HG02840 (cell line): ENCODE measurements around the gene GRK6.
"Not testable (repeated sequence)": the region's sequence is repeated elsewhere in the genome, so short reads cannot be mapped to it uniquely, and the experiment has no call there.

Experiments used
- ATAC-seq: cut with Tn5 transposase; IDR thresholded peaks from one replicate; pipeline ENCODE4 v1.9.1; 2021; ENCODE audit warnings: mild to moderate bottlenecking, moderate library complexity, moderate number of reproducible peaks; ENCODE audit not compliant: unreplicated experiment, low FRiP score

The GRK6 gene

DNA sequence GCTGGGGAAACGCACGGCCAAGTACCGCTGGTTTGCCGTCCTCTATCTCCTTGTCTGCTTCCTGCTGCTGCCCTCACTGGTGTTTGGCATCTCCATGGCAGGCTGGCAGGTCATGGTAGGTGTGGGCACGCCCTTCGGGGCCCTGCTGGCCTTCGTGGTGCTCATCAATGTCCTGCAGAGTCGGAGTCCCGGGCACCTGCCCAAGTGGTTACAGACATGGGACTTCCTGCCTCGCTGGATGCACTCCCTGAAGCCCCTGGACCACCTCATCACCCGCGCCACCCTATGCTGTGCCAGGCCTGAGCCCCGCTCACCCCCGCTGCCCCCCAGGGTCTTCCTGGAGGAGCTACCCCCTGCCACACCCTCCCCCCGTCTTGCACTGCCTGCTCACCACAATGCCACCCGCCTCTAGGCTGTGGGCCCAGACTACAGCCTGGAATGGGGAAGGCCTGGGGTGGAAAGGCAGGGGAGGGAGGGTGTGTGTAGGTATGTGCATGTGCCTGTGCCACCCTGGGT lies 28.5 kb upstream of the GRK6 start:
- no peak for ATAC-seq

DNA sequence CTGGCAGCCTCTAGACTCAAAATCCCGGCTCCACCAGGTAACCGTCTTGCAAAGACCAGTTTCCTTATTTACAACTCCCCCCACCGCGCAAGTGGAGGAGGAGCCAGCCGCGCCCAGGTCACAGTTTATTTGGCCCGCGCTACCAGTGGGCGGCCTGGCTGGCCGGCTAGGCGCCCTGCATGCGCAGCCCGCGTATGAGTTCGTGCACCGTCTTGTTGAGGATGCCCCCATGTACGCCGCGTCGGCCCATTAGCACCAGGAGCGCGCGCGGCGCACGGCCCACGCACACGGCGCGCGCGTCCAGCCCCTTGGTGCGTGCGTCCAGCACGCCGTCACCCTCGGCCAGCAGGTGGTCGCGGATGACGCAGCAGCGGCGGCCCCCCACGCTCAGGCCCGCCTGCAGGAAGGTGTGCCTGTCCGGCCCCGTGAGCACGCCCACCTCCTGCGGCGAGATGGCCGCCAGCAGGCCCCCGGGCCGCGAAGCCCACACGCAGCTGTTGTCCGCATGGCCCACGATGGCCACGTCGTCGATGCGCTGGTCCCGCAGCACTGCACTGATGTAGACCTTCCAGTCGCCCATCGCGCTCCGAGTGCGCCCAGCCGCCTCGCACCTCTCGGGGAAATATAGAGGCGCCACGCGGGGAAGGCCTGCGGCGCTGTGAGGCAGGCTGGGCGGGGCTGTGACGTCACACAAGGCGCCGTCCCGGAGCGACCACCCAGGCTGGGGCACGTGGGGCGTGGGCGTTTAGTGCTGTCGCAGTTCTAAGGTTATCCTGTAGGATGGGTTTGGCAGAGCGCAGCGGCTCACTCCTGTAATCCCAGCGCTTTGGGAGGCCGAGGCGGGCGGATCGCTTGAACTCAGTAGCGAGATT lies 26.2 kb upstream of the GRK6 start, which contains the start of gene PFN3:
TSS of gene PFN3 (minus strand) at position 665 of the 872 bp plus-strand sequence. CDS start at position 580, 85 bp downstream.
- ATAC-seq = no peak

DNA sequence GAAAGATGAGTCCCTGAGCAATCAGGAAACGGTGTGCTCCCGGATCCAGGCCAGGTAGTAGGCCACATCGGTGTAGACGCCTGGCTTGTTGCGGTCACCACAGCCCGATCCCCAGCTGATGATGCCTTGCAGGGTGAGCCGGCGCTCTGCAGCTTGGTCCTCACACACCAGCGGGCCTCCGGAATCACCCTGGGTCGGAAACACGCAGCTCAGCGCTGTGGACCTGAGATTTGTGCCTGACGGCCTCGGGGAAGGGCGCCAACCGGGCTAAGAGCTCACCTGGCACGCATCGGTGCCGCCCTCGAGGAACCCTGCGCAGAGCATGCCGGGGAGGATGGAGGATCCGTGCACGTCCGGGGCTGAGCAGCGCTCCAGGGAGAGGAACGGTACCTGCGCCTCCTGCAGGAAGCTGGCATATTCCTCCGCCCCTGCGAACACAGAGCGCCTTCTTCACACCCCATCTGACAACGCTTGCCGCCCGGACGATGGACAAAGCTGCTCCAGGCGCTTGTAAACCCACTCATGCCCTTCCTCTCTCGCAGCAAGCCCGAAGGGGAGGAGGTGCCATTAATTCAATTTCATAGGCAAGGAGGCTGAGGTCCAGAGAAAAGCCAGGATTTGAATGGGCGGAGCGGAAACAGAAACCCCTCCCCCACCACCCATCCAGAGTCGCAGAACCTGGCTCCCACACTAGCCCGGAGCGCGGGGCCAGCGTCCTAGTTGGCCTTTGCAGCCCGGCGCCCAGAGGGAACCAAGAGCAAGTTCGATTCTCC lies 24.0 kb upstream of the GRK6 start:
- no peak for ATAC-seq

DNA sequence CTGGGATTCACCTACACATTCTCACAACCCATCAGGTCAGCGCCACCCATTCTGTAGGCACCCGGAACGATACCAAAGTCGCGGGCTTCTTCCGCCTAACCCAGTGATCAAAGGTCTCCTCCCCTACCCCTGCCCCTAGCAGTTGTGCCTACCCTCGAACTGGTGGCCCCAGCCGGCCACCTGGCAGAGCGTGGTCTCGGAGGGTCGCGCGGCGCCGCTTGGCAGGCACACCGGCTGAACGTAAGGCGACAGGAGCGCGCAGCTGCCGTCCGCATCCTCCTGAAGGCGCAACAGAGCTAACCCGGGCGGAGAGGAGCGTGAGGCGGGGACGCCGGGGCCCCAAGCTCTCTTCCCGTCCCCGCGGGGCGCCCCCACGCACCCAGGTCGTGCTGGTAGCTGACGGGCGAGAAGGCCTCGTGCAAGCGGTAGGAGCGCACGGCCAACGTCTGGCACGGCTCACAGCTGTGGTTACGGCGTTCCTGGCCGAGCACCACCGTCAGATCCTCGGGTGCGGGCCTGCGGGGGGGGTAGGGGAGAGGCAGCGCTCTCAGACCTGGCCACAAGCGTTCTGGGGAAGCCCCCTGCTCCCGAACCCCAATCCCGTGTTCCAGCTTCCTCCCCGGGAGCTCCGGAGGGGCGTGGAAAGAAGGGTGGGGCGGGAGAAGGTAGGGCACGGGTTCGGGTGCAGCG lies 23.2 kb upstream of the GRK6 start:
- no peak for ATAC-seq

DNA sequence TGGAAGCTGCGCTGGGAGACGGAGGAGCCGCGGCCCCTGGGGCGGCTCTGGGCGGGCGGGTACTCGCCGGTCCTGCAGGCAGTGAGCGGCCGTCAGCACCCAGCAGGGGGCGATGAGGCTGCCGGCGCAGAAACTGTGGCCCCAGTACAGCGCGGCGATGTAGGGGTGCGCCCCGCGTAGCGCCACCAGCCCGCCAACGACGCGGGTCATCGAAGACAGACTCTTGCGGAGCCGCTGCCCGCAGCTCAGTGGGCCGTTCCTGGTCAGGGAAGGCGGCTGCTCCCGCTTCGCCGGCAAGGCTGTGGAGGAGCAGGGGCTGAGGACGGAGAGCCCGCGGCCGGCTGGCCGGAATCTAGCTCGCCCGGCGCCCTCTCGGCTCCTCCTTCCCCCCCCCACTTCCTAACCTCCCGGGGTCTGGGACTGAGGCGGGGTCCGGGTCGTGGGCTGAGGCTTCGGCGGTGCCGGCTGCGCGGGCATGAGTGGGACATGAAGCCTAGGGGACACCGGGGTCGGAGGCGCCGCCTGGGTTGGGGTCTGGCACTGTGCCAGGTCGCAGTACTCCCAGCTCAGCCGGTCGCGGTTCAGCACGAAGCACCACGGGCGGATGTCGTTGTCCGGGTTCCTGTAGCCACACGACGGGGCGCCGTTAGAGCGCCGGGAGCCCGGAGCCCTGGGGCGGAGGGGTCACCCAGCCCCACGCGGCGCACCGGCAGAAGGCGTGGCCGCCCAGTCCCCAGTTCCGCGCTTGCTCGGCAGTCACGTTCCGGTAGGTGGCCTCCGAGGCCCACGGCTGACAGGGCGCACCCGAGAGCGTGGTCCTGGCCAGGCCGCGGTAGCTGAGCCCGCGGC lies 22.5 kb upstream of the GRK6 start:
- ATAC-seq = peak; percentile 64

DNA sequence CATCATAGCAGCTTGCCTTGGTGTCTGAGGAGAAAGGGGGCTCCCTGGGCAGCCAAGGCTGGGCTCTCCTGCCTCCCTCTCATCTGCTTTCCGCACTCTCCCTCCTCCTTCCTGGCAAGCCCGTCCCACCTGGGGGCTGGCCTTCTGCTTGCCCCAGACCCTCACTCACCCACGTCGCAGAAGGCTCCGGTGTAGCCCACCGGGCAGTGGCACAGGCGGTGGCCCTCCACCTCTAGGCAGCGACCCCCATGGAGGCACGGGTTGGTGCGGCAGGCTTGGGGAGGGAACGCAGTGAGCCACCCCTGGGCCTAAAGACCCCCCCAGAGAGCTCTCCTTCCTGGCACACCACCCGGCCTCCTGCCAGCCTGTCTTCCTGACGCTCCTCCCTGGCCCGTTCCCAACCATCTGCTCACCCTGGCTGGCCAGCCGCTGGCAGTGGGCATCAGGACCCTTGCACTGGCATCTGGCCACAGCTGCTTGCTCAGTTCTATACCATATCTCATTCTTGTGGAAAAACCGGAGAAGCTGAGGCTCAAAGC lies 21.8 kb upstream of the GRK6 start:
- ATAC-seq = no peak

DNA sequence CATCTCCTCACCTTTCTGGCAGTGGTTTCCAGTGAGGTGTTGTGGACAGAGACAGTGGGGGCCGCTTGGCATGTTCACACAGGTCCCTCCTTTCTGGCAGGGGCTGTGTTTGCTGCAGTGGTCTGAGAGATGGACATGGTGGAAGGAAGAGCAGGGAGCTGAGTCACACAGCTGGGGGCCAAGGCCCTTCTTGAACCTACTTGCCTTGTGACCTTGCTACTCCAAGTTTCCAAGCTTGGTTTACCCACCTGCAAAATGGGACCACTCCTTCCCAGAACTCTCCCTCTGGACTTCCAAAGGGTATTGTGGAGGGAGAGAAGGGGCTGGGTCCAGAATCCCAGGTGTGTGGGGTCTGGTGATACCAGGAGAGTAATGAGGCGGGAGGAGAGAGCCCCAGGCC lies 21.2 kb upstream of the GRK6 start:
- no peak for ATAC-seq

DNA sequence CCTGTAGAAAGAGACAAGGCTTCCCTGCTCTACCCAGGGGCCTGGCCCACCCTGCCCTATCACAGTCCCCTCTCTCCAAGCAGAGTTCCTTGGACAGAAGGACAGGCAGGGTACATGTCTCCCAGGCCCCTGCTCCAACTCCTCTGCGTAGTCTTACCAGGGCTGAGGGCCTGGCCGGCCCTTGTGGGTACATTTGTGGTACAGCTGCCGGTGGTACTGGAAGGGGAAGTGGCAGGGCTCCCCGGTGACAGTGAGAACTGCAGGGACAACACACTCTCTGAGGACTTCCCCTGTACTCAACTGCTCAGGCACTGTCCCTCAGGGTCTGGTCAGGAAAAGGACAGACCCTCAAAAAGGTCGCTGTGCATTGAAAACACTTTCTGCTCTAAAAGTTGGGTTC lies 20.7 kb upstream of the GRK6 start:
- ATAC-seq = no peak

DNA sequence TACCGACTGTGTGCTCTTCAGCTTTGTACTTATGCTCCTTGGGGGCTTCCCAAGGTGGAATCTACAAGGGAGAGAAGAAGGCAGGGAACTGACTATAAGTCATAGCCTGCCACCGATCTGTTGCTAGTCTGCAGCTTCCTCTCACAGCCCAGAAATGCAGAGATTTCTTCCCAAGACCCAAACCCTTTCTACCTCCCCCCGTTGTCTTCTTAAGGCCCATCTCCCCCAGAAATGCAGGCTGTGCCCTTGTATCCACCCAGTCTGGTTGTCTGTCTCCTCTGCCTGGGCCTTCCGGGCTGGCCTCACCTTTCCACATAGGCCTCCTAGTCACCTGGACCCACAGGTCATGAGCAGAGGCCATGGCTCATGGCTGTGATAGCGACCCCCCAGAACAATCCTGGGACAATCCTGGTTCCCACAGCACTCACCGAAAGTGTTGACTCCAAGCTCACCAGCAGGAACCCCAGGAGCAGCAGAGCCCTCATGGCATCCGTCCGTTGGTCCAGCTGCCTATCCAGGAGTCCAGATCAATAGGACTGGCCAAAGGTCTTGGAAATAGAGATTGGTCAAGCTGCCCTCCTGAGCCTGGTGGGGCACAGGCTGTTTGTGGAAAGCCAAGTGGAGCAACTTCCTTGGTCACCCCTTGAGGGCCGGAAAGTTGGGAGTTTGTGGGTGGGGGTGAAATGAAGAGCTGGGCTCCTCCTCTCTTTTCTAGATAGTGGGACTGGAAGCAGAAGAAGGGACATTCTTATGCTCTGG lies 17.3 kb upstream of the GRK6 start, which contains the start of gene F12:
TSS of gene F12 (minus strand) at position 522 of the 759 bp plus-strand sequence. CDS start at position 485, 37 bp downstream.
- no peak for ATAC-seq

DNA sequence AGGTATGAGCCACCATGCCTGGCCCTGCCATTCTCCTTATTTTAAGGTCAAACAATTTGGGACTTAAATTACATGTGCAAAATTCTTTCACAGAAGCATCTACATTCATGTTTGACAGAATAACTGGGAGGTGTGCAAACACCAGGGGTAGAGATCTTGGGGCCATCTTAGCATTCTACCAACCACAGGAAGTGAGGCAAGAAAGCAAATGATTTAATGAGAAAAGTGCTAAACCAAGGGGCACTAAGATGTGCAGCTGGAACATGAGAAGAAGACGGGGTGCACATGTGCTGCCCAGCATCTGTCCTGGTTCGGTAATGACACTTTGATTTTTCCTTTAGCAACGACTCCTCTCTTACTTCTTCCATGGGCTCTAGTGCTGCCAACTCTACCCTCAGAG lies 15.9 kb upstream of the GRK6 start:
- no peak for ATAC-seq

DNA sequence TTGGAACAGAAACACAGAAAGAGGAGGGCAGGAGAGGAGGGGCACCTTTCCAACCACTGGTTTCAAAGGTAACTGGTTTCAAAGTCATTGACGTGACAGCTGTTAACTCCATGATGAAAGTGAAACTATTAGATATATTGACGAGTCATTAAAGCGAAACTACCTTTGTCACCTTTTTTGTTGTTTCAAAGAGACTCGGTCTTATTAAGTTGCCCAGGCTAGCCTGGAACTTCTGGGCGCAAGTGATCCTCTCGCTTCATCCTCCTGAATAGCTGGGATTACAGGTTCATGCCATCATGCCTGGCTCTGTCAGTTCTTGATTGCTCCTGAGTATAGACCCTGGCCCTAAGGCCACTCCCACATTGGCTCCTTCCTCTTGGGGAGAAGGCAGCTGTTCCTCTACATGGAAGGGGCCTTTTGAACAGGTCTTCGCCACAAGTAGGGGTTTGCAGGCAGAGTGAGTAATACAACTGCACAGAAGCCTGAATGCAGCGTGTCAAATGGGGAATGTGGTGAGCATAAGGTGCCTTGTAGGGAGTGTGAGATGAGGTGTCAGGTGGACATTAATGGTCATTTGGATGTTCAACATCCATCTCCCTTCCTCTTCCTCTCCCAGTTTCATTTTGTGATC lies 13.8 kb upstream of the GRK6 start:
- ATAC-seq = peak; percentile 51

DNA sequence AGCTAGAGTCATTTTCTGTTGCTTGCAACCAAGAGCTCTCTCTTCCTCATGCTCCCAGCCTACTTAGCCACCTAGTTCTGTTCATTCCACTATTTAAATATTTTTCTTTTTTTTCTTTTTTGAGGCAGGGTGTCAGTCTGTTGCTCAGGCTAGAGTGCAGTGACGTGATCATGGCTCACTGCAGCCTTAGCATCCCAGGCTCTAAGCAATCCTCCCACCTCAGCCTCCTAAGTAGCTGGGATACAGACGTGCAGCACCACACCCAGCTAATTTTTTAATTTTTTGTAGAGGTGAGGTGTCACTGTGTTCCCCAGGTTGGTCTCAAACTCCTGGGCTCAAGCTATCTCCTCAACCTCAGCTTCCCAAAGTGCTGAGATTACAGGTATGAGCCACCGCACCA lies 12.0 kb upstream of the GRK6 start:
- no peak for ATAC-seq

DNA sequence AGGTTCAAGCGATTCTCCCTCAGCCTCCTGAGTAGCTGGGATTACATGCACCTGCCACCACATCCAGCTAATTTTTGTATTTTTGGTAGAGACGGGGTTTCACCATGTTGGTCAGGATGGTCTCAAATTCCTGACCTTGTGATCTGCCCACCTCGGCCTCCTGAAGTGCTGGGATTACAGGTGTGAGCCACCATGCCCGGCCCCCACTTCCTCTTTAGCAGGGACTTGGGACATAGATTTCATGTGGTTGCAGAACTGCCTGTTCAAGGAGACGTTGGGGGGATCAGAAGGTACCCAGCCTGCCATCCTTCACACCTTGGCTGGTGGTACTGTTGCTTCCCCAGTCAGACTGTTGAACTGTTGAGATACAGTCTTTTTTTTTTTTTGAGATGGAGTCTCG lies 9.4 kb upstream of the GRK6 start:
- ATAC-seq = not testable (repeated sequence)

DNA sequence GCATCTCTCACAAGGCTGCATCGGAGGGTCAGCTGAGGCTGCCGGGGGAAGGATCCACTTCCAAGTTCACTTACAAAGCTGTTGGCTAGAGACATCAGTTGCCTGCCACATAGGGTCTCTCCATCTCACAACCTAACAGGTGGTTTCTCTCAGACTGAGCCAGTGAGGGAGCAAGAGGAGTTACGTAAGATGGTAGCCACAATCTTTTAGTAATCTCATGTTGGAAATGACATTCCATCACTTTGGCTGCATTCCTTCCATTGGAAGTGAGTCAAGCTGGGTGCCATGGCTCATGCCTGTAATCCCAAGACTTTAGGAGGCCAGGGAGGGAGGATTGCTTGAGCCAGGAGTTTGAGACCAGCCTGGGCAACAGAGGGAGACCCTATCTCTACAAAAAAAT lies 7.4 kb upstream of the GRK6 start:
- ATAC-seq = no peak

DNA sequence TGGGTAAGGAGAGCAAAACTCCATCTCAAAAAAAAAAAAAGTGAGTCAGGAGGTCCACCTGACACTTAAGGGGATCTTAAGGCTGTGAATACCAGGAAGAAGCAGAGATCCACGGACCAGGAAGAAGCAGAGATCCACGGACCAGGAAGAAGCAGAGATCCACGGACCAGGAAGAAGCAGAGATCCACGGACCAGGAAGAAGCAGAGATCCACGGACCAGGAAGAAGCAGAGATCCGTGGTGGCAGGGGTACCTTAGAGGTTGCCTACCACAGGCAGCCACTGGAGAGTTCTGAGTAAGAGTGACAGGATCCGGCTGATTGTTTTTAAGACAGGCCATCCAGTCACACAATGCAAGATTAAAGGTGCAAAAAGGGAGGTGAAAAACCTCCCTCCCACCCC lies 6.0 kb upstream of the GRK6 start:
- not testable (repeated sequence) for ATAC-seq

DNA sequence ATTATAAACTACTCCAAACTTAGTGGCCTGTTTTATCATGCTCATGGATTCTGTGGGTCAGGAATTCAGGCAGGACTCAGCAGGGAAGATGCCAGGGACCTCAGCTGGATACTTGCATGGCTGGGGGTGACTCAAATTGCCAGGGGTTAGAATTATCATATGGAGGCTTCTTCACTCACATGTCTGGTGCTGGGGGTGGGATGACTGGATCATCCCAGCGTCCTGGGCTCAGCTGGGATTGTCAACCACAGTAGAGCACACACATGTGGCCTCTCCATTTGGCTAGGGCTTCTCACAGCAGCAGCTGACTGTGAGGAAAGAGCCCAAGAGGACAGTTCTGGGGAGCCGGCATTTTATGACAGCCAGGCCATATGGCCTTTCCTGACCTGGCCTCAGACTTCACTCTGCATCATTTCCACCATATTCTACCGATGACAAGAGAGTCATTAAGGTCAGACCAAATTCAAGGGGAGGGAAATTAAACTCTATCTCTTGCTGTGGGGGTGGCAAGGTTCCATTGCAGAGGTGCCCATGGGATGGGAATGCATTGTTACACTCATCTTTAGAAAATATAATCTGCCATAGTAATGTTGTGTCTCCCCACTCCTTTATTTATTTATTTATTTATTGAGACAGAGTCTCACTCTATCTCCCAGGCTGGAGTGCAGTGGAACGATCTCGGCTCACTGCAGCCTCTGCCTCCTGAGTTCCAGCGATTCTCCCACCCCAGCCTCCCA lies 5.2 kb upstream of the GRK6 start:
- ATAC-seq = no peak

DNA sequence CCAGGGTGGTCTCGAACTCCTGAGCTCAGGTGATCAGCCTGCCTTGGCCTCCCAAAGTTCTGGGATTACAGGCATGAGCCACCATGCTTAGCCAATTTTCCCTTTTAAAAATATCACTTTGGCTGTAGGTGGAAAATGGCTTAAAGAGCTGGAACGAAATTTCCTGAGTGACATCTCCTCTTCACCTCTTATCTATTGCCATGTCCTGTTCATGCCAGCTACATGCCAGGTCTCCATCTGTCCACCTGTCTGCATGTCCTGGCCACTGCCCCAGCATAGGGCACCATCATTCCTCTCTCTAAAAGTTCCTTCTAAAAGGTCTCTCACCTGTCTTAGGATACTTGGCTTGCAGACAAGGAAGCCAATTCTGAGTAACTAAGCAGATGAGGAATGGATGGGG lies 2.8 kb upstream of the GRK6 start:
- ATAC-seq = no peak
